Panc1 (cell line): ENCODE data around the gene RPS3. TPM values are rescaled to one million over a fixed set of nuclear protein-coding genes. Genes with fewer than 3 reads are reported as not detected.
"Not testable (repeated sequence)": the region's sequence is repeated elsewhere in the genome, so short reads cannot be mapped to it uniquely, and the experiment has no call there.

Experiments used
- ATAC-seq: fragments of 200-7000 bp; cut with Tn5 transposase; 2 replicates; pipeline ENCODE4 v1.9.1; 2020; ENCODE audit warnings: mild to moderate bottlenecking, moderate library complexity
- BruUV-seq: library from RNA; stranded (reverse); fragments of 400-500 nt; replicated peaks from 2 replicates; lab custom pipeline; 2021; lab: Mats Ljungman, UMichigan
- CTCF ChIA-PET: fragments of 300-600 bp; sonication (Branson Sonifier 250); formaldehyde crosslinking; loops from one replicate; lab custom pipeline; 2022; ENCODE audit warnings: antibody characterized with exemption; lab: Charles Lee
- POLR2A ChIA-PET: fragments of 300-600 bp; sonication (Branson Sonifier 250); formaldehyde crosslinking; loops from one replicate; lab custom pipeline; 2022; ENCODE audit warnings: antibody characterized with exemption; lab: Charles Lee
- DNase-seq: peaks from one replicate; pipeline ENCODE4 v3.0.0-alpha.2; 2010; ENCODE audit warnings: low read depth, low spot score
- H3K27ac ChIP-seq: 2 replicates; pipeline ENCODE4 v1.5.1; 2011; ENCODE audit warnings: mild to moderate bottlenecking, low read length, inconsistent platforms
- H3K27me3 ChIP-seq: fragments of 200-500 bp; sonication (Bioruptor generic); 2 replicates; pipeline ENCODE4 v1.6.0; 2014; ENCODE audit warnings: low read length, inconsistent platforms; ENCODE audit not compliant: control insufficient read depth, insufficient read depth
- H3K36me3 ChIP-seq: fragments of 200-500 bp; sonication (Bioruptor generic); 2 replicates; pipeline ENCODE4 v1.5.1; 2014; ENCODE audit warnings: inconsistent platforms, mild to moderate bottlenecking, low read length, moderate library complexity; ENCODE audit not compliant: control insufficient read depth, insufficient read depth
- H3K4me1 ChIP-seq: 2 replicates; pipeline ENCODE4 v1.5.1; 2011; ENCODE audit warnings: inconsistent platforms, mild to moderate bottlenecking, low read length, moderate library complexity; ENCODE audit not compliant: control insufficient read depth, insufficient read depth
- H3K4me3 ChIP-seq, 2 experiments: 2 replicates each; pipeline ENCODE4 v1.5.1; 2011 to 2012; ENCODE audit warnings: low read depth in 2 of 2, low read length in 2 of 2, mild to moderate bottlenecking in 2 of 2, inconsistent platforms in 1 of 2, moderate library complexity in 1 of 2
- H3K9me3 ChIP-seq: fragments of 200-500 bp; sonication (Bioruptor generic); 2 replicates; pipeline ENCODE4 v1.5.1; 2014; ENCODE audit warnings: low read depth, mild to moderate bottlenecking, inconsistent platforms, low read length, moderate library complexity; ENCODE audit not compliant: control insufficient read depth, insufficient read depth
- POLR2AphosphoS5 ChIP-seq: IDR thresholded peaks from 2 replicates; pipeline ENCODE4 v1.6.1; 2012; ENCODE audit warnings: mild to moderate bottlenecking, low read depth, low read length, moderate library complexity
- SIN3A ChIP-seq: IDR thresholded peaks from 2 replicates; pipeline ENCODE4 v1.6.1; 2012; ENCODE audit warnings: low read depth, mild to moderate bottlenecking, low read length, moderate library complexity, borderline replicate concordance; ENCODE audit not compliant: insufficient read depth
- TCF7L2 ChIP-seq: IDR thresholded peaks from 2 replicates; pipeline ENCODE4 v1.6.1; 2011; ENCODE audit warnings: mild to moderate bottlenecking, low read depth, low read length, inconsistent platforms
- in situ Hi-C: cut with HindIII; loops from 2 replicates; pipeline ENCODE4 v1.10.0; 2016; ENCODE audit warnings: low sequenced_read_pairs, low pct_unique_long_range_greater_than_20kb
- intact Hi-C: fragments of 100-400 bp; cut with micrococcal nuclease; formaldehyde crosslinking; loops from one replicate; pipeline ENCODE4 v1.10.0; 2022; ENCODE audit not compliant: unreplicated experiment
- total RNA-seq: library from RNA; stranded (reverse); gene quantifications from one replicate; pipeline ENCODE4 v1.2.1, GENCODE V29; 2021; ENCODE audit not compliant: unreplicated experiment
- TF ChIP-seq, protein P1 (sequence below), 2 experiments: IDR thresholded peaks; 2 replicates each; pipeline ENCODE4 v1.6.1; 2011 to 2012; ENCODE audit warnings: low read depth in 2 of 2, control low read depth in 1 of 2, low read length in 1 of 2, mild to moderate bottlenecking in 1 of 2, moderate library complexity in 1 of 2; ENCODE audit not compliant: insufficient read depth in 1 of 2
- TF ChIP-seq, protein P2 (sequence below): fragments of 450-650 bp; IDR thresholded peaks from 2 replicates; pipeline ENCODE4 v1.5.1; 2017; ENCODE audit warnings: mild to moderate bottlenecking

Gene RPS3
- total RNA-seq, 1 experiment from 2014 or later: 2,945 TPM

DNA sequence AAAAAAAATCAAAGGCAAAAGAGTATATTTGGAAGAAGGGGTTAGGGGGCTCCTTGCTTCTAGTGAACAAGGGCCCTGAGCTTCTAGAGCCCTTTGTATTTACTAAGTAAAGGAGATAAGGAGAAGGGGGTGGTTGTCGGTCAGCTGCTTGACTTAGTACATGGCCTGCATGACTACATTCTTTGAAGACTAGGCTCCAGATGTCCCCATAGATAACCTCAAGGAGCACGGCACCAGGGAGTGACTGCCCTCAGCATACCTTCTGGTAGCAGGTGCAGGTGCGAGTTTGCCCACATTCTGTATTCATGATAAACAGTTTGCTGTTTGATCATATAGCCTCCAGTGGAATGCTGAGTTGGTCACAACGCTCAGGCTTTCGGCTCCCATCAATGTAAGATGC is 32.5 kb upstream of the RPS3 start:
- ATAC-seq, H3K4me3 ChIP-seq, H3K4me1 ChIP-seq, in situ Hi-C loops, H3K36me3 ChIP-seq, H3K9me3 ChIP-seq, H3K27ac ChIP-seq, DNase-seq, intact Hi-C loops, BruUV-seq, H3K27me3 ChIP-seq: not testable (repeated sequence)
- ChIA-PET POLR2A (interaction anchor here (0.6 kb wide), 1 partner anchor 205 kb away, joined by 3 read pairs; no protein-coding TSS in a partner anchor), CTCF (interaction anchor here (0.5 kb wide), 1 partner anchor 38 kb away, joined by 16 read pairs; no protein-coding TSS in a partner anchor)

DNA sequence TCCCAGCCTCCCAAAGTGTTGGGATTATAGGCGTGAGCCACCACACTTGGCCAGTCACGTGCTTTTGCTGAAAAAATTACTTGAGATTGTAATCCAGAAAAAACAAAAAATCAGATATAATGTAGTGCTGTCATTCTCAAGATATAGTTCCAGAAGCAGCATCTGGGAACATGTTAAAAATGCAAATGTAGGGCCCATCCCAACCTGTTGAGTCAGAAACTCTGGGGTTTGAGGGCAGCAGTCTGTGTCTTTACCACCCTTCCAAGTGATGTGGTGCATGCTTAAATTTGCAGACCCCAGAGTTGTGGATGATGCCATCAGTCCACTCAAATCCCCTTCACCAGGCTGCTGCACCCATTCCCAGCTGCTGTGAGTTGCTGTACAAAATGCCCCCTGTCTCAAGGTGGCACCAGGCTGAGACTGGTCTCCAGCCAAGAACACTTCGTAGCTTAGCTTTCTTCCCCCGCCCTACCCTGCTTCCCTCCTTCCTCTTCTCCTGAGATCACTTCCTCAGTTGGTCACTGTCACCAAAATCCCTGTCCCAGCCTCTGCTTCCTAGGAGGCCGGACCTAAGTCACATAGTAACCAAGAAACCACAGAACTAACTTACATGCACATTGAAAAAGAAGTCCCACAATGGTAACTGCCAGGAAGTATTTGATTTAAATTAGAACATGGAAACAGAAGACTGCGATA is 29.6 kb upstream of the RPS3 start:
- no TSS peak for BruUV-seq
- no peak for TF ChIP-seq SIN3A
- TF ChIP-seq, protein P1, sequence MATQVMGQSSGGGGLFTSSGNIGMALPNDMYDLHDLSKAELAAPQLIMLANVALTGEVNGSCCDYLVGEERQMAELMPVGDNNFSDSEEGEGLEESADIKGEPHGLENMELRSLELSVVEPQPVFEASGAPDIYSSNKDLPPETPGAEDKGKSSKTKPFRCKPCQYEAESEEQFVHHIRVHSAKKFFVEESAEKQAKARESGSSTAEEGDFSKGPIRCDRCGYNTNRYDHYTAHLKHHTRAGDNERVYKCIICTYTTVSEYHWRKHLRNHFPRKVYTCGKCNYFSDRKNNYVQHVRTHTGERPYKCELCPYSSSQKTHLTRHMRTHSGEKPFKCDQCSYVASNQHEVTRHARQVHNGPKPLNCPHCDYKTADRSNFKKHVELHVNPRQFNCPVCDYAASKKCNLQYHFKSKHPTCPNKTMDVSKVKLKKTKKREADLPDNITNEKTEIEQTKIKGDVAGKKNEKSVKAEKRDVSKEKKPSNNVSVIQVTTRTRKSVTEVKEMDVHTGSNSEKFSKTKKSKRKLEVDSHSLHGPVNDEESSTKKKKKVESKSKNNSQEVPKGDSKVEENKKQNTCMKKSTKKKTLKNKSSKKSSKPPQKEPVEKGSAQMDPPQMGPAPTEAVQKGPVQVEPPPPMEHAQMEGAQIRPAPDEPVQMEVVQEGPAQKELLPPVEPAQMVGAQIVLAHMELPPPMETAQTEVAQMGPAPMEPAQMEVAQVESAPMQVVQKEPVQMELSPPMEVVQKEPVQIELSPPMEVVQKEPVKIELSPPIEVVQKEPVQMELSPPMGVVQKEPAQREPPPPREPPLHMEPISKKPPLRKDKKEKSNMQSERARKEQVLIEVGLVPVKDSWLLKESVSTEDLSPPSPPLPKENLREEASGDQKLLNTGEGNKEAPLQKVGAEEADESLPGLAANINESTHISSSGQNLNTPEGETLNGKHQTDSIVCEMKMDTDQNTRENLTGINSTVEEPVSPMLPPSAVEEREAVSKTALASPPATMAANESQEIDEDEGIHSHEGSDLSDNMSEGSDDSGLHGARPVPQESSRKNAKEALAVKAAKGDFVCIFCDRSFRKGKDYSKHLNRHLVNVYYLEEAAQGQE (IDR thresholded peaks at IDR 0.05; ENCODE audit: insufficient read depth in 1 of 2, low read depth in 2 of 2, low read length in 1 of 2): no peak
- no peak for TF ChIP-seq TCF7L2
- TF ChIP-seq, protein P2, sequence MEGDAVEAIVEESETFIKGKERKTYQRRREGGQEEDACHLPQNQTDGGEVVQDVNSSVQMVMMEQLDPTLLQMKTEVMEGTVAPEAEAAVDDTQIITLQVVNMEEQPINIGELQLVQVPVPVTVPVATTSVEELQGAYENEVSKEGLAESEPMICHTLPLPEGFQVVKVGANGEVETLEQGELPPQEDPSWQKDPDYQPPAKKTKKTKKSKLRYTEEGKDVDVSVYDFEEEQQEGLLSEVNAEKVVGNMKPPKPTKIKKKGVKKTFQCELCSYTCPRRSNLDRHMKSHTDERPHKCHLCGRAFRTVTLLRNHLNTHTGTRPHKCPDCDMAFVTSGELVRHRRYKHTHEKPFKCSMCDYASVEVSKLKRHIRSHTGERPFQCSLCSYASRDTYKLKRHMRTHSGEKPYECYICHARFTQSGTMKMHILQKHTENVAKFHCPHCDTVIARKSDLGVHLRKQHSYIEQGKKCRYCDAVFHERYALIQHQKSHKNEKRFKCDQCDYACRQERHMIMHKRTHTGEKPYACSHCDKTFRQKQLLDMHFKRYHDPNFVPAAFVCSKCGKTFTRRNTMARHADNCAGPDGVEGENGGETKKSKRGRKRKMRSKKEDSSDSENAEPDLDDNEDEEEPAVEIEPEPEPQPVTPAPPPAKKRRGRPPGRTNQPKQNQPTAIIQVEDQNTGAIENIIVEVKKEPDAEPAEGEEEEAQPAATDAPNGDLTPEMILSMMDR: no peak
- TF ChIP-seq POLR2AphosphoS5: no peak
- CTCF ChIA-PET: interaction anchor here (0.8 kb wide), 1 partner anchor 126 kb away, joined by 3 read pairs; no protein-coding TSS in a partner anchor
- POLR2A ChIA-PET: no interaction called here
- DNase-seq (no peak), ATAC-seq (no peak)
- Histone ChIP-seq H3K9me3 (peaks cover 7% of the 10 kb centered on the region; the same call in 1 of the 2 replicates), H3K27ac (peak overlapping the region; percentile 24; the same call in 1 of the 2 replicates), H3K27me3 (no peaks in the 10 kb centered on the region), H3K4me1 (peaks cover 20% of the 10 kb centered on the region), H3K4me3 (no peak overlapping the region), H3K36me3 (no peaks in the 10 kb centered on the region)
- intact Hi-C loops (no loop called here), in situ Hi-C loops (no loop called here)
